OCI-LY1 (cell line): Measurements from ENCODE around the gene SLC9A1.

Experiments
- CTCF ChIP-seq: fragments of 200-600 bp; sonication (generic), shearing (Covaris generic); IDR thresholded peaks from 2 replicates; pipeline ENCODE4 v1.5.1; 2017; ENCODE audit warnings: mild to moderate bottlenecking, antibody characterized with exemption, low read length, moderate library complexity, mixed read lengths
- EZH2 ChIP-seq: fragments of 200-600 bp; sonication (generic), shearing (Covaris generic); IDR thresholded peaks from 2 replicates; pipeline ENCODE4 v1.8.0; 2017; ENCODE audit warnings: borderline replicate concordance, mixed run types, mild to moderate bottlenecking, antibody characterized with exemption, low read length, moderate library complexity, mixed read lengths

GRCh38 chr1:27122652-27123051 is 32.3 kb downstream of the SLC9A1 start:
- TF ChIP-seq CTCF (no peak), EZH2 (no peak)
